BJ (cell line): ENCODE results near the gene DNAH8. TPM values are rescaled to one million over a fixed set of nuclear protein-coding genes. Genes with fewer than 3 reads are reported as not detected.

ENCODE experiments used
- CTCF ChIA-PET: fragments of 350-600 bp; formaldehyde crosslinking; extraction: SDS; loops from one replicate; lab custom pipeline; 2021; ENCODE audit warnings: antibody characterized with exemption, inconsistent platforms; lab: Yijun Ruan, JAX
- POLR2A ChIA-PET: fragments of 300-600 bp; sonication (Branson Sonifier 250); formaldehyde crosslinking; extraction: SDS; loops from one replicate; lab custom pipeline; 2021; ENCODE audit warnings: antibody characterized with exemption; lab: Charles Lee
- DNase-seq: peaks from one replicate; pipeline ENCODE4 v3.0.0-alpha.2; 2011; ENCODE audit warnings: low read depth
- H3K27me3 ChIP-seq: 2 replicates; pipeline ENCODE4 v1.6.0; 2011; ENCODE audit warnings: low read length; ENCODE audit not compliant: control insufficient read depth, insufficient read depth
- H3K36me3 ChIP-seq: 2 replicates; pipeline ENCODE4 v1.5.1; 2011; ENCODE audit warnings: low read length; ENCODE audit not compliant: control insufficient read depth, insufficient read depth
- H3K4me3 ChIP-seq: 2 replicates; pipeline ENCODE4 v1.5.1; 2011; ENCODE audit warnings: low read depth, mild to moderate bottlenecking, control low read depth, low read length
- polyA plus RNA-seq: library from polyadenylated mRNA; depleted of rRNA; stranded (reverse); fragments of >200 nt; gene quantifications from 2 replicates; pipeline ENCODE4 v1.2.3, GENCODE V29; 2011
- TF ChIP-seq, protein P1 (sequence below): IDR thresholded peaks from 2 replicates; pipeline ENCODE4 v1.5.1; 2011; ENCODE audit warnings: low read depth, mild to moderate bottlenecking, control low read depth, inconsistent platforms, low read length, moderate library complexity; ENCODE audit not compliant: insufficient read depth

Gene DNAH8
- polyA plus RNA-seq, 1 experiment = not detected

DNA sequence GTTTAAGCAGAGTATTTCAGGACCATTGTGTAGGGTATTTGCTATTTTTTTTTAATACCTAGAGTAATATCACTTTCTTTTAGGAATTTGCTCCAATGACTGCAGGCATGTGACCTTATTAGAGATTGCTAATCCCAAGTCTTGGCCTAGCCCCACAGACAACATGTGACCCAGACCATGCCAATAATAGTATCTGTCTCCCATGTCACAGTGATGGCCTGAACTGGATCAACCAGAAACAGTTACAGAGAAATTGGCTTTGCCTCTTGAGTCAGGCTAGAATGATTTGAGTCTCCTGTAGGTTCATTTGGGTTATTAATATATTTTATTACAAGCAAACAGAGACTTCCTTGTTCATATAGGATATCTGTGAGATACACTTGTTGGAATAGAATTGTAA lies 116.8 kb downstream of the DNAH8 start:
- no peaks in the 10 kb centered on the region for H3K36me3 ChIP-seq
- H3K27me3 ChIP-seq = no peaks in the 10 kb centered on the region
- no peak for DNase-seq
- TF ChIP-seq, protein P1, sequence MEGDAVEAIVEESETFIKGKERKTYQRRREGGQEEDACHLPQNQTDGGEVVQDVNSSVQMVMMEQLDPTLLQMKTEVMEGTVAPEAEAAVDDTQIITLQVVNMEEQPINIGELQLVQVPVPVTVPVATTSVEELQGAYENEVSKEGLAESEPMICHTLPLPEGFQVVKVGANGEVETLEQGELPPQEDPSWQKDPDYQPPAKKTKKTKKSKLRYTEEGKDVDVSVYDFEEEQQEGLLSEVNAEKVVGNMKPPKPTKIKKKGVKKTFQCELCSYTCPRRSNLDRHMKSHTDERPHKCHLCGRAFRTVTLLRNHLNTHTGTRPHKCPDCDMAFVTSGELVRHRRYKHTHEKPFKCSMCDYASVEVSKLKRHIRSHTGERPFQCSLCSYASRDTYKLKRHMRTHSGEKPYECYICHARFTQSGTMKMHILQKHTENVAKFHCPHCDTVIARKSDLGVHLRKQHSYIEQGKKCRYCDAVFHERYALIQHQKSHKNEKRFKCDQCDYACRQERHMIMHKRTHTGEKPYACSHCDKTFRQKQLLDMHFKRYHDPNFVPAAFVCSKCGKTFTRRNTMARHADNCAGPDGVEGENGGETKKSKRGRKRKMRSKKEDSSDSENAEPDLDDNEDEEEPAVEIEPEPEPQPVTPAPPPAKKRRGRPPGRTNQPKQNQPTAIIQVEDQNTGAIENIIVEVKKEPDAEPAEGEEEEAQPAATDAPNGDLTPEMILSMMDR = no peak
- ChIA-PET CTCF (no interaction called here), POLR2A (no interaction called here)
- H3K4me3 ChIP-seq = no peak overlapping the region

DNA sequence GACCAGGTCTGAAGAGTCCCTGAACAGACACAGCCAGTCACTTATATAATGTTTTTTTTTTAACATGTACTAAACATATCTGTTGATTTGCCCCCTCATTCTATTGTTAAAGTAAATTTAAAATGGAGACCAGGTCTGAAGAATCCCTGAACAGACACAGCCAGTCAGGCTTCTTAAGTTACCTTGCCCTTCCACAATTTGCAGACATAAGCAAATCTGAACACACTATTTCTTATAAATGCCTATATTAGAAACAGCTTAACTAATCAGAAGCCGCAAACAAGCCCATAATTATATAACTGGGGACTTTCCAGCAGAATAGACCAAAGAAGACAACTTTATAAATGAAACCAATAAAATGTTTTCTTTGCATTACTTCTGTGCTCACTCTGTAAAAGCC lies 118.2 kb downstream of the DNAH8 start:
- TF ChIP-seq, protein P1 = no peak
- Histone ChIP-seq H3K27me3 (no peaks in the 10 kb centered on the region), H3K36me3 (no peaks in the 10 kb centered on the region), H3K4me3 (no peak overlapping the region)
- CTCF ChIA-PET = no interaction called here
- no peak for DNase-seq
- POLR2A ChIA-PET = no interaction called here

DNA sequence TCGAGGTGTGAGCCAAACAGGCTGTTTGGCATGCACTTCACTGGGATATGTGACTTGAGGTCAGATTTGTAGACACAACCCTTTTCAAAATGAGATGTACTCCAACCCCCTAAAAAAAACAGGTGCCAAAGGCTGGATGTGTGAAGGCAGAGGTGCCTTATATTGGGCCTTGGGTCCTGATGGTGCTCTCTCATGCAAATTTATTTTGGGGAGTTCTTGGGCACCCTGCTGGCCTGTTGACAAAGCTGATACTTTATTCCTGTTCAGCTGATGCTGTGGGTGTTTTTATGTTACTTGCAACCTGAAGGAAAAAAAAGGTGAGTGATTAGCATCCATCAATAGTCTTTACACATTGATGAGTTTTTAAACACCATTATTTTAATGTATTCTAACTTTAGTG lies 121.5 kb downstream of the DNAH8 start:
- TF ChIP-seq, protein P1 = no peak
- Histone ChIP-seq H3K4me3 (no peak overlapping the region), H3K36me3 (no peaks in the 10 kb centered on the region), H3K27me3 (no peaks in the 10 kb centered on the region)
- POLR2A ChIA-PET = no interaction called here
- DNase-seq = no peak
- CTCF ChIA-PET = no interaction called here

DNA sequence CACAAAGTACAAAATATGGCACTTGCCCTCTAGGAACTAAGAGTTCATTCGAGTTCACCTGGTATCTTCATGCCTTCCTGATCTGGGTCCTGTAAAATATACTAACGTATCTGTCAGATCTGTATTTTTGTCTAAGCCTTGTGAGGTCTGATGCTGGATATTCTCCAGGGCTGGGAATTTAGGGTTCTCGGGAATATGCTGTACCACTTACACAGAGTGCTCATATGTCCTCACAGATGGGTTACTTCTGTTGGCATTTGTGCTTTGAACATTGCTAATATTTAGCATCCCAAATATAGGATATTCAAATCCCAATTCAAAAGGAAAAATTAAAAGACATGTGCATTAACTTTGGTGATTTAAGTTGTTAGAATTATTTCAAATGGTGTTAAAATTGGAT lies 122.0 kb downstream of the DNAH8 start:
- H3K36me3 ChIP-seq = no peaks in the 10 kb centered on the region
- no peak for DNase-seq
- TF ChIP-seq, protein P1 = no peak
- ChIA-PET CTCF (no interaction called here), POLR2A (no interaction called here)
- no peak overlapping the region for H3K4me3 ChIP-seq
- H3K27me3 ChIP-seq = no peaks in the 10 kb centered on the region

DNA sequence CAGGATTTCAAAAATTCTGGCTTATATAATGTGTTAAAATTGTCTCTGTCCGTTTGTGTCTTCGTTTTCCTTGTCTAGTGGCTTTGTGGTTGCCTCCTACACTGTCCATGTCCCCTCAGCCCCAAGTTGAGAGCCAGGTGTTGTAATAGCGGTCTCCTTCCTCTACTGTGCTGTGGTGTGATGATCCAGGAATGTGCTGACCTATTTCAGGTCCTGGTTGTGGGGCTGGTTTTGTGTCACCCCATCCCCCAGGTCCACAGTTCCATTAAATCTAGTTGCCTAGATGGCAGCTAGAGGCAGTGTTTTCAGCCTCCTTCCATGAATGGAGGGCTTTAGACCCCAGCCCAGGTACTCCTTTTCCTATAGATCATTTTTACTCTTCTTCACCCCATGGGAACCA lies 128.7 kb downstream of the DNAH8 start:
- H3K4me3 ChIP-seq = no peak overlapping the region
- no peaks in the 10 kb centered on the region for H3K36me3 ChIP-seq
- ChIA-PET CTCF (no interaction called here), POLR2A (no interaction called here)
- TF ChIP-seq, protein P1 = no peak
- DNase-seq = no peak
- H3K27me3 ChIP-seq = no peaks in the 10 kb centered on the region
